ENCODE results near the gene NFKBIA.
"Not testable (repeated sequence)": the region's sequence is repeated elsewhere in the genome, so short reads cannot be mapped to it uniquely, and the experiment has no call there.

The NFKBIA gene

DNA sequence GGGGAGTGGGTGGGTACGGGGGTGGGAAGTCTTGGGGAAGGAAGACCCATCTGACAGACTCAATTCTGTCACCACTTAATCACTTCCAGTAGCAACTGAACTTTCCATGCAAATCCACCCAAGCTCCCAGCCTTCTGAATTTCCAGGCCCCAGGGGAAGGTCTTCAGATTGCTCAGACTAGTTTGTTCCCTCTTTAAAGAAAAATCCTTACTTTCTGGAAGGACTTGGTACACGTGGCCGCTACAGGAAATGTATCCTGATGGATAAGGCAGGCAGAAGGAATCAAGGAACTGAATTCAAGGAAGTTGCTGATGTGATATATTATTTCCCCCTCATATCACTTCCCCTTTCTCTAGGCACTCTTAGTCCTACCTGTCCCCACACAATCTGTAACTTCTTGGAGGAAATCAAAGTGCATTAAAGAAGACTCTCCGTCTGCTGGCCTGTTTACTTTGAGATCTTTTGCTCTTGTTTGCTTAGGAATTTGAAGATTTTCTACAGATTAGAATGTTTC is 6.4 kb downstream of the NFKBIA start:
- in situ Hi-C loops (cut with MboI; ENCODE audit: low pct_unique_long_range_greater_than_20kb, low sequenced_read_pairs) = no loop called here
- peak; percentile 55 for DNase-seq

DNA sequence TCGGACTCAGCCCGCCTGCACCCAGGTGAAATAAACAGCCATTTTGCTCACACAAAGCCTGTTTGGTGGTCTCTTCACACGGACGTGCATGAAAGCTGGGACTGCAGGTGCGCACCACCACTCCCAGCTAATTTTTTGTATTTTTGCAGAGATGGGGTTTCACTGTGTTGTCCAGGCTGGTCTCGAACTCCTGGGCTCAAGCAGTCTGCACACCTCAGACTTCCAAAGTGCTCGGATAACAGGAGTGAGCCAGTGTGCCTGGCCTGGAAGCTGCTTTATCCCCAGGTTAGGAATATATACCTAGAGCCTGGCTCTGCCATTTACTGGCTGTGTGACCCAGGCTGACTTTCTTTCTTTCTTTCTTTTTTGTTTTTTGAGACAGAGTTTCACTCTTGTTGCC is 7.9 kb downstream of the NFKBIA start:
- DNase-seq; in situ Hi-C loops (cut with MboI; ENCODE audit: low pct_unique_long_range_greater_than_20kb, low sequenced_read_pairs): not testable (repeated sequence)

DNA sequence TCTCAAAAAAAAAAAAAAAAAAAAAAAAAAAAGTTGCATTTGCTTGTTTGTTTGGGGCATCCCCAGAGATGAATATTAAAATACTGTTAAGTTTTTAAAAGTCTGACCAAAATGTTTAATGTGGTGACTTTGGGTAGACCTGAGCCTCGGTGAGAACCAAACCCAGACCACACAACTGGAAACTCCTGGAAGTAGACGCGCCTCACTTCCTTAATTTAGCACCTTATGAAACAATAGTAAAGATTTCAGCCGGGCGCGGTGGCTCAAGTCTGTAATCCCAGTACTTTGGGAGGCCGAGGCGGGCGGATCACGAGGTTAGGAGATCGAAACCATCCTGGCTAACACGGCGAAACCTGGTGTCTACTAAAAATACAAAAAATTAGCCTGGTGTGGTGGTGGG is 9.3 kb downstream of the NFKBIA start:
- in situ Hi-C loops (cut with MboI; ENCODE audit: low pct_unique_long_range_greater_than_20kb, low sequenced_read_pairs) = no loop called here

DNA sequence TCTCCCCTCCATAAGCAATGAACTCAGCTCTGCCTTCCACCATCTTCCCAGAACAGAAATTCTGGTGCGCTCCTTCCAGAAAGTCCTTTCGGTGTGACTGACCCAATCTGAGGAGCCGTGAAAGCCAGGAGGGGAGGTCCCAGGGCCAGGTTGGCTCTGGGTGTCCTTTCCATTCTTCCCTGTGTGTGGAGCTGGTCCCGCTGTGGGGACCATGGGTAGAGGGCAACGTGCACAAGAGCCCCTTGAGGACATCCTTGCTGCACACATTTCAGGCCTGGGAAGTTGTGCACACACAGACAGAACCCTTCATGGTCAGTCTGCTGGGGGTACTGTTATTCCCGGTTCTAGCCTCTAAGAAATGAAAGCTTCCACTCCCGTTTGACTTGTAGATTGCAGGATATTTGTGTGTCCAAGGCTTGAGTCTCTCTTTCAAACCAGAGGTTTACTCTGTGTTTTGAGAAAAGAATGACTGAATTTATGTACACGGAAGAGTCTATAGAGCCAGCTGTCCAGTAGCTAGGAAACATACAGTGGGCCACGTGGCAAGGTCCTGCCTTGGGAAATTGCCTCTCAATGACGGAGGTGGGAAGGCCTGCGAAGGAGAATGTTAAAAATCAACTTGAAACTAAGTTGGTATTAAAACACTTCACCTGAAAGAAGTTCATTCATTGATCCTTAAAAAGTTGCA is 10.1 kb downstream of the NFKBIA start:
- in situ Hi-C loops (cut with MboI; ENCODE audit: low pct_unique_long_range_greater_than_20kb, low sequenced_read_pairs) = no loop called here
- no peak for DNase-seq

More for the DNA sequence above, 9.3 kb downstream of the NFKBIA start:
- no peak for DNase-seq

DNA sequence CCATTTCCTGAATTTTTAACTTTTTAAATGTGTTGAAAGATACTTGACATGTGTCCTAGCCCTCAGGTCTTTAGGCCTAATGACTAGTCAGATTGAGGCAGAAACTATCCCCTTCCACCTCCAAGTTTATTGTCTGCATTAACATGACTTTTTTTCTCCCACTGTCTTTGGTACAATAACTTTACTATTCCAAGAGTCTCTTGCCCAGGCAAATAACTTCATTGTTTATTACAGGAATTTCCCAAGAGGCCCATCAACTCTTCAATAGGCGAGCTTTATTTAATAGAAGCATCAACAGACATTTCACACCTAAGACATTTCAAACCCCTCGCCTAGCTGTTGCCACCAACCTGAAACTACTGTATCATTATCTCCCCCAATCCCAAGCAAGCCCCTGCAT is 10.7 kb downstream of the NFKBIA start:
- DNase-seq = no peak
- in situ Hi-C loops (cut with MboI; ENCODE audit: low pct_unique_long_range_greater_than_20kb, low sequenced_read_pairs) = no loop called here

DNA sequence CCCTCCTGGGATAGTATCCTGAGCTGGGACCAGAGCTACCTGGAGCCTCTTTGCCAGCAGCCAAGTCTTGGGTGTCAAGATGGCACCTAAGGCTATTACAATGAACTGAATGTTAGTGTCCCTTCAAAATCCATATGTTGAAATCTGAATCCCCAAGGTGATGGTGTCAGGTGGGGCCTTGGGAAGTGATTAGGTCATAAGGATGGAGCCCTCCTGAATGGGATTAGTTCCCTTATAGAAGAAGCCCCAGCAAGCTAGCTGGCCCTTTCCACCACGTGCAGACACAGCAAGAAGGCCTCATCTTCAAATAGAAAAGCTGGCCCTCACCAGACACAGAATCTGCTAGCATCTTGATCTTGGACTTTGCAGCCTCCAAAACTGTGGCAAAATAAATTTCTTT is 12.4 kb downstream of the NFKBIA start:
- DNase-seq = no peak
- in situ Hi-C loops (cut with MboI; ENCODE audit: low pct_unique_long_range_greater_than_20kb, low sequenced_read_pairs) = no loop called here

DNA sequence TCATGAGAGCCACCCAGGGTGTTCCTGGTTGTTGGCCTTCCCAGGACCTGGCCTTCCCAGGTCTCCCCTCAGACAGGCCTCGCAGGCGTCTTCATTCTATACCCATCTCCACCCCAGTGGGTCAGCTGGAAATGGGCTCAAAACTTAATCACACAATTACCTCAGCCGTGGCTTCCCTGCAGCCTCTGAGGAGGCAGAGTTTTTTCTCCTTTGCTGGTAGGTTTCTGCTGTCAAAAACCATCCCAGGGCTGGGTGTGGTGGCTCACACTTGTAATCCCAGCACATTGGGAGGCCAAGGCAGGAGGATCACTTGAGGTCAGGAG is 13.2 kb downstream of the NFKBIA start:
- no peak for DNase-seq
- in situ Hi-C loops (cut with MboI; ENCODE audit: low pct_unique_long_range_greater_than_20kb, low sequenced_read_pairs) = no loop called here

DNA sequence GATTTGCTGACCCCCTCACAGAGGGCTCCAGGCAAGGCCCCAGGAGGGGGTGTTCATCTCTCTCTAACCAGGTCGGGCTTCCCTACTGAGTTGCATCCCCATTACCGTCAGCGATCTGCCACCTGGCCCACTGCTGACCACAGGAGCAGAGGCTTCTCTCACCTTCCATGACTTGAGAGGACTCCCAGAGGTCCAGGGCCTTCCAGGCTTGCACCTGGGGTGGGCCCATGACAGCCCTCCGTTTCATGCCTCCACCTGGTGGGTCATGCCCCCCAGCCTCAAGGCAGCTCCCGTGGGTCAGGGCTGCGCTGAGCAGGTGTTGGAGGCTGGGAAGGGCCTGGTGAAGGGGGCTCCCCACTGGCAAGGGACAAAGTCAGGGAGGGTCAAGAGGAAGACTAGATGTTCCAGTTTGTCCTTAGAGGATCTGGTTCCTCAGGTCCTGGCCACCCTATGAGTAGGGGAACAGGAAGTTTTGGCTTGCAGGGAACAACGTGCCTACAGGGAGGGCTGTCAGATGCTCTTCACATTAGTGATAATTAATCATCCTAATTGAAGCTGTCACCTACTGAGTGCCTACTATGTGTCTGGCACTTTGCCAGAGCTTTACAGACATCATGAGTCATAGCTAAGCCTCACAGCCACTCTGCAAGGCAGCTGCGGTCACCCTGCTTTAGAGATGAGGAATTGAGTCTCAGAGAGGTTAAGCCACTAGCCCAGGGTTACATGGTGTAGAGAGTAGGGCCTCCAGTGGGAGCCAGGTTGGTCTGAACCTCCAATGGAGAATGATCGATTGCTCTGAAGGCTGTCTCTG is 13.8 kb downstream of the NFKBIA start:
- in situ Hi-C loops (cut with MboI; ENCODE audit: low pct_unique_long_range_greater_than_20kb, low sequenced_read_pairs) = no loop called here
- DNase-seq = peak; percentile 21

DNA sequence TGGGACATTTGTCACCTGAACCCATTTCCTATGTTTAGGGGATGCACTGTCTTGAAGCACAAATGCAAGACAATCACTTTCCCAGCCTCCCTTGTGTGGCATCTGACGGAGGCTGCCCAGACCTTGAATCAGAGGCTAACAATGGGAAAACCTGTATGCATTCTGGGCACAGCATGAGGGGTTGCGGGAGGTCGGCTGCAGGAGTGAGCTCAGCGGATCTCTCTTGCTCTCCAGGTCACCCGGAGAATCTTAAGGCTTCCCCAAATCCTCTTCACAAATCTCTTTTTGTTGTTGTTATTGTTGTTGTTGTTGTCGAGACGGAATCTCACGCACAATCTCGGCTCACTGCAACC is 15.3 kb downstream of the NFKBIA start:
- no peak for DNase-seq
- in situ Hi-C loops (cut with MboI; ENCODE audit: low pct_unique_long_range_greater_than_20kb, low sequenced_read_pairs) = no loop called here

DNA sequence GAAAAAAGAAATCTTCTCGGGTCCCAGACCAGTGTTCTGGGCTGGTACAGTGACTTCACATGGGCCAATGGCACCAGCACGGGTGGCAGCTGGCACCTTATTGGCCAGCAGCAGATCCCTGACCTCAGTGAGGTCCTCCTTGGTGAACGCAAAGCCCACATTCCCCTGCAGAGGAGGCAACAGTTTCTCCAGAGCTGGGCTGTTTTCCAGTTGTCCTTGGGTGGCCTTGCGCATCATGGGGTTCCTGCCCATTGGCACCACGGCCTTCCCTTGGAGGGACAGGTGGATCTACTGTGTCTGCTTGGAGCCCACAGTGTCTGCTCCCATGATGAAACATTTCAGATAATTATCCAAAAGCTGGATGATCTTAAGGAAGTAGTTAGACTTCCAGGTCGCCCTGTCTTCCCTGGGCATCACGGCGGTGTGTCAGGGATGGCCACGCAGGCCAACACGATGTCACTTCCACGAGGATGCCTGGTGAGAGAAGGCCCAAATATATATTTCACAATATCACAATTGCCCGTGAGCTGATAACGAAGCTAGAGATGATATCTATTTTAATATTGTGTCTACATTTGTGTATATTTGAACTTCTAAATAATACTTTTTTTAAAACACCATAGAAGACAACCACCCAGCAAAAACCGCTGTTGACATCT is 15.8 kb downstream of the NFKBIA start:
- in situ Hi-C loops (cut with MboI; ENCODE audit: low pct_unique_long_range_greater_than_20kb, low sequenced_read_pairs) = no loop called here
- no peak for DNase-seq

DNA sequence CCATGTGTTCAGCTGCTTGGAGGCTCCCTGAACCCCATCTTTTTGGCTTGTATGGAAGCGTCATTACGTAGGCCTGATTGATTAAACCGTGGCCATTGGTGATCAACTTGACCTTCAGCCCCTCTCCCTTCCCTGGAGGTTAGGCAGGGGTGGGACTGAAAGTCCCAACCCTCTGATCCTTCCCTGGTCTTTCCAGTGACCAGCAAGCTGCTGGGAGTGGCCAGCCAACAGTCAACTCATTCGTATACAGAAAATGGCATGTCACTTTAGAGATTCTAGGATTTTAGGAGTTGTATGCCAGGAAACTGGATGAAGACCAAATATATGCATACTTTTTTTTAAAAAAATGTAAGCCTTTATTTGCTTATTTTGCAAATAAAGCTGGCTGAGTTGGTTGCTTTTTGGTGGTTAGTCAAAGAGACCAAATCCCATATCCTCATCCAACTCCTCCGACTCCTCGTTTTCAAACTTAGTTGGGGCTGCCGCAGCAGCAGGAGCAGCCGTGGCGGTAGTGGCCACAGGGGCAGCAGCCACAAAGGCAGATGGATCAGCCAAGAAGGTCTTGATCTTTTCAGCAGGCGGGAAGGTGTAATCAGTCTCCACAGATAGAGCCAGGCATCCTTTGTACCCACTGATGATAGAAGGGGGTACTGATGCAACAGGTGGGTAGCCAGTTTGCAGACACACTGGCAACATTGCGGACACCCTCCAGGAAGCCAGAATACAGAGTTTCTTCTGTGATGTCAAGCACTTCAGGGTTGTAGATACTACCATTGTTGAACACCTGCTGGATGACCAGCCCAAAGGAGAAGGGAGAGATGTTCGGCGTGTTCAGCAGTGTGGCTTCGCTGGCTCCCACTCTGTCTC is 16.6 kb downstream of the NFKBIA start:
- in situ Hi-C loops (cut with MboI; ENCODE audit: low pct_unique_long_range_greater_than_20kb, low sequenced_read_pairs) = no loop called here
- no peak for DNase-seq

DNA sequence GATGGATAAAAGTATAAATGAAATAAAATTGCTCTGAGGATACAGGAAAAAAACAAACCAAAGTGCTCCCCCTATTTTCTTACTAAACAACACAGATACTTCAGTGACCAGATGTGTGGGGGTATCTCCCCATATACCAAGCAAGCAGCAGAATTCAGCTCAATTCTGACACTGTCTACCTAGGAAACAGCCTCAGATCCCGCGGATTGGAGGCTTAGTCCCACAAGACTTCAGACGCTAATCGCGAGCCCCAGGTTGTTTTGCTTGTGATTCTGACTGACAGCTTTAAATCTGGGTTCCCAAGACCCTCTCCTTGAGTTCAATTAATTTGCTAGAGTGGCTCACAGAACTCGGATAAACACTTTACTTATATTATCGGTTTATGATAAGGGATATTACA is 17.3 kb downstream of the NFKBIA start:
- in situ Hi-C loops (cut with MboI; ENCODE audit: low pct_unique_long_range_greater_than_20kb, low sequenced_read_pairs) = no loop called here
- no peak for DNase-seq

DNA sequence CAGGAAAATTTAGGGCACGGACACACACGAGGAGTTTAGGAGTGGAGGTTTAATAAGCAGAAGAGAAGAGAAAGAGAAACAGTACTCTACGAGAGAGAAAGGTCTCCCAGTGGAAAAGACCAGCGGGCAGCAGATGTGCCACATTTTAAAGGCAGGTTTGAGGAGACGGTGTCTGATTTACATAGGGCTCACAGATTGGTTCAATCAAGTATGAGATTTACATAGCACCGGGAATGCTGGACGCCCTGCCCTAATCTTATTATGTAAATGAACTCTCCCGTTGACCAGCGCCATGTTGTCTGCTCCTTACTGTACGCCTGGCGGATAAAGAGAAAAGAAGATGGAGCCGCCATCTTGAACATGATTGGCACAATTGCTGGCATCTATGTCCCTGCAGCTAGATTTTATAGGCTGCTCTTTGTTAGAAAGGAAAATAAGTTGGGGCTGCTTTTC is 17.9 kb downstream of the NFKBIA start:
- no peak for DNase-seq
- in situ Hi-C loops (cut with MboI; ENCODE audit: low pct_unique_long_range_greater_than_20kb, low sequenced_read_pairs) = no loop called here

DNA sequence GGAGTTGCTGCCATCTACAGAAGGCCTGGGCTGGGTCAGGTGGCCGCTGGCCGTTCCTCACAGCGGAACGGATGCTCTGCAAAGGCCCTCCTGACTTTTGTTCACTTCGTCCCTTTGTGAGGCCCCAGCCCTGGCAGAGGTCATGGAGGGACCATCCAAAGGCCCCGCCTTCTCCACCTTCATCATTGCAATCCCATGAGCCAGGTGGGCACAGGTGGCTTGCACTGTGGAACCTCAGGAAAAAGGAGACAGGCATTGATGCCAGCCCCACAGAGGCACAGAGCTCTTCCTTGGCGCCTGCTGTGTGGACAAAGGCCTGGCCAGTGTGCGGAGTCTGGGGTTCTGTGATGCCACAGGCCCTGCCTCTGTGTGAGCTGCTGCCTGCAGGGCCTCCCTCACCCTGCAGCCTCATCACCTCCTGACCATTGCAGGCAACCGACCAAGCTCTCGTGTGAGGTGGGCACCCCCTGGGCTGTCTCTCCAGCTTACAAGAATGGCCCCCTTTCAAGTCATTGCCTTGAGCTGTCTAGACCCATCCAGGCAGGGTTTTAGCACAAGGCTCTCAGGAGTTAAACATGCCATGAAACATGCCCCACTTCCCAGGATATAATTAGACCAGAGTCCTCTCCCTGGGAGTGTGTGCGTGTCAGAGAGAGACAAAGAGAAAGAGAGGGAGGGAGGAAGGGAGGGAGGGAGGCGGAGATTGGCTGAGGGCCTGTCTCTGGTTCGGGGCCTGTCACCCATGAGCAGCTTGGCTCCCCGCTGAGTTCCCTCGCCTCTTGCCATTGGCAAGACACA is 19.3 kb downstream of the NFKBIA start:
- DNase-seq = peak; percentile 83
- in situ Hi-C loops (cut with MboI; ENCODE audit: low pct_unique_long_range_greater_than_20kb, low sequenced_read_pairs) = no loop called here

DNA sequence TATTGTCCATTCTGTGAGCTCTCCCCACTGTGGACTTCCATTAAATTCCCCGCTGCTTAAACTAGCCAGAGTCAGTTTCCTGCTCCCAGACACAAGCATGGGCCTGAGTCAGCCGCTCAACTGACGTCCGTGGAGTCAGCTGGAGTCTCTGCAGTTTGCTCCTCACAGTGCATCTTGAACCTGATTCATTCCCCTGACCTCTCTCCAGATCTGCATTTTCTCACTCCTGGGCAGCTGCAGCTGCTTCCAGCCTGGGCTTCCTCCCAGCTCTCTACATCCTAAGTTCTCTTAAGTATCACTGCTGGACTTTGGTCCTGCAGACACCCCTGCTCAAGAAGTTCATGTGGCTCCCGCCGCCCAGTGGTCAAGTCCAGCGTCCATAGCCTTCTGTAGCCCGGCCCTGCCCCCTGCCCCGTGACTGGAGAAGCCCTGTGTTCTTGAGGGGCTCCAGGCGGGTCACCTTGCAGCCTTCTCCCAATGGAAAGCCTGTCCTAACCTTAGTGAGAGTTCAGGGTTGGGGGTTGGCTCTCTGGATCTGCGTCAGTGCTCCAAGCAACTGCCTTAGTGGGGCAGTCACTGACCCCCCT is 20.0 kb downstream of the NFKBIA start:
- in situ Hi-C loops (cut with MboI; ENCODE audit: low pct_unique_long_range_greater_than_20kb, low sequenced_read_pairs) = no loop called here
- no peak for DNase-seq

DNA sequence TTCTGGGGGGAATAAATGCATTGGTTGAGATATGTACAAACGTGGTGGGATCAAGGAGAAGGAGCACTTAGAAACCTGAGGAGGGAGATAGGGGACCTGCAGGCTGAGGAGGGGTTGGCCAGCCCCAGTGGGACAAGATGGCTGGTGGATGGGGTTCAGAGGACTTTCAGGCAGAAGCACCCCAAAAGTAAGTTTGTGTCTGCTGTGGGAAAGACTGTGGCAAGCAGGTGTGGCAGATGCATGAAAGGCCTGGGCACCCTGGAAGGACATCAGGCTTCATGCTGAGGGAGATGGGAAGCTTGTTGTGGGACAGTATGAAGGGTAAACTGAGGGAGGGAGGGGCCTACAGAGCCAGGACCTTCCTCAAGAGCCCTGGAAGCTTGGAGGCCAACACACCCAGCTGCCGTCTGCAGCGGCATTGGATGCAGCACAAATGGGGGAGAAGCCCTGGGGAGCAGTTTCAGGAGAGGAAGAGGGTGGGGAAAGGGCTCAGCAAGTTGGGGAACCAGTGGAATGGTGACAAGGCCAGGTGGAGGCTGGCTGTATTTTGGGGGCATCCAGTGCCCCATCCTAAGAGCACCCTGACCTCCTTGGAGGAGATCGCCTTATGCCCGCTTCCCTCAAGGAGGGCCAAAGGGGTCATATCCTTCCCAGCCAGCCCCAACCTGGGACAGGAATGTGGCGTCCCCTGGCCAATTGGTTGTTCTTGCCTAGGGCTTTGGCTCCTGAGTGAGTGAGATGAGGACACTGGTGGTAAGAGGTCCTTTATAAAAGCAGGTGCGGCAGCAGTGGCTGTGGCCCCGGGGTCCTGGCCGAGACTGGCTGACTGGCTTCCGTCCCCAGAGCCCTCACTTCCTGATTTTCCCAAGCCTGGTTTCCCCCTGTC is 20.7 kb downstream of the NFKBIA start:
- in situ Hi-C loops (cut with MboI; ENCODE audit: low pct_unique_long_range_greater_than_20kb, low sequenced_read_pairs) = no loop called here
- DNase-seq = no peak

DNA sequence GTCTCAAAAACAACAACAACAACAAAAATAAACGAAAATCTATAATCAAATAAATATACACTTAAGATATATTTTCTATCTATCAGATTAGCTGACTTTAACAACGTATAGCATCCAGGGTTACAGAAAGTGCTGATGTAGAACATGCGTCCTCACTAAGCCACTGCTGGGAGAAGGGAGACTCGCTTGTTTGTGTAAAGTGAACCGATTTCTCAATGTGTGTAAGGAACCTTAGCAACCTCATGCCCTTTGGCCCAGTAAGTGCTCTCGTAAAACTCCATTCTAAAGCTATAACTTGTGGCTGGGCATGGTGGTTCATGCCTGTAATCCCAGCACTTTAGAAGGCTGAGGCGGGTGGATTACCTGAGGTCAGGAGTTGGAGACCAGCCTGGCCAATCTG is 23.8 kb downstream of the NFKBIA start:
- in situ Hi-C loops (cut with MboI; ENCODE audit: low pct_unique_long_range_greater_than_20kb, low sequenced_read_pairs) = no loop called here
- DNase-seq = no peak

All from KBM-7 (cell line).